Activated CD8-positive, alpha-beta T cell treated with anti-CD3 and anti-CD28 coated beads for 36 hours (primary cell): ENCODE data around the gene KCNA4. TPM values are rescaled to one million over a fixed set of nuclear protein-coding genes. Genes with fewer than 3 reads are reported as not detected.
"Not testable (repeated sequence)": the region's sequence is repeated elsewhere in the genome, so short reads cannot be mapped to it uniquely, and the experiment has no call there.

Experiments used
- ATAC-seq: fragments of 200-7000 bp; cut with Tn5 transposase; one replicate; pipeline ENCODE4 v1.10.0; 2021; ENCODE audit warnings: mild to moderate bottlenecking, moderate library complexity
- CTCF ChIA-PET: fragments of 350-600 bp; sonication (Branson Sonifier 250); formaldehyde crosslinking; loops from one replicate; lab custom pipeline; 2021; ENCODE audit warnings: antibody characterized with exemption; lab: Charles Lee
- POLR2A ChIA-PET: fragments of 350-600 bp; sonication (Branson Sonifier 250); formaldehyde crosslinking; loops from one replicate; lab custom pipeline; 2021; ENCODE audit warnings: antibody characterized with exemption; lab: Charles Lee
- DNase-seq: peaks from one replicate; pipeline ENCODE4 v3.0.0-alpha.2; 2020
- H3K27ac Mint-ChIP-seq: one replicate; pipeline ENCODE4 v1.8.0; 2021; ENCODE audit warnings: mild to moderate bottlenecking, mixed read lengths
- H3K27me3 Mint-ChIP-seq: one replicate; pipeline ENCODE4 v1.8.0; 2021; ENCODE audit warnings: mixed read lengths
- H3K36me3 Mint-ChIP-seq: one replicate; pipeline ENCODE4 v1.8.0; 2021; ENCODE audit warnings: low read depth, mixed read lengths
- H3K4me1 Mint-ChIP-seq: one replicate; pipeline ENCODE4 v1.8.0; 2021; ENCODE audit warnings: low read depth, mixed read lengths
- H3K4me3 Mint-ChIP-seq: one replicate; pipeline ENCODE4 v1.8.0; 2021; ENCODE audit warnings: mild to moderate bottlenecking, moderate library complexity, mixed read lengths
- H3K9me3 Mint-ChIP-seq: one replicate; pipeline ENCODE4 v1.8.0; 2021; ENCODE audit warnings: mixed read lengths
- CTCF ChIP-seq: fragments of 200-600 bp; IDR thresholded peaks from one replicate; pipeline ENCODE4 v1.8.0; 2022; ENCODE audit warnings: antibody characterized with exemption, mild to moderate bottlenecking
- intact Hi-C: fragments of 100-400 bp; cut with micrococcal nuclease; formaldehyde crosslinking; loops from one replicate; pipeline ENCODE4 v1.10.0; 2022
- total RNA-seq, 2 experiments: library from RNA; stranded (reverse); gene quantifications; one replicate each; pipeline ENCODE4 v1.2.3, GENCODE V29; 2021

KCNA4 gene
- total RNA-seq, 2 experiments from 2014 or later: not detected

GRCh38 chr11:29996016-29996415 lies 20.8 kb downstream of the KCNA4 start:
- Mint-ChIP-seq H3K4me3 (no peak overlapping the region), H3K4me1 (no peaks in the 10 kb centered on the region), H3K36me3 (no peaks in the 10 kb centered on the region), H3K27ac (no peak overlapping the region), H3K27me3 (no peaks in the 10 kb centered on the region), H3K9me3 (no peaks in the 10 kb centered on the region)
- ATAC-seq: no peak
- ChIA-PET CTCF (no interaction called here), POLR2A (no interaction called here)
- intact Hi-C loops: no loop called here
- no peak for DNase-seq
- TF ChIP-seq CTCF: no peak

GRCh38 chr11:29989174-29989970 lies 27.5 kb downstream of the KCNA4 start:
- TF ChIP-seq CTCF: no peak
- peaks cover 2% of the 10 kb centered on the region for H3K9me3 Mint-ChIP-seq
- H3K36me3 Mint-ChIP-seq: no peaks in the 10 kb centered on the region
- ATAC-seq: no peak
- intact Hi-C loops: no loop called here
- POLR2A ChIA-PET: no interaction called here
- no peak for DNase-seq
- H3K4me1 Mint-ChIP-seq: no peaks in the 10 kb centered on the region
- no peaks in the 10 kb centered on the region for H3K27me3 Mint-ChIP-seq
- CTCF ChIA-PET: no interaction called here
- no peak overlapping the region for H3K27ac Mint-ChIP-seq
- H3K4me3 Mint-ChIP-seq: no peak overlapping the region

GRCh38 chr11:29985248-29985647 lies 31.6 kb downstream of the KCNA4 start:
- intact Hi-C loops: no loop called here
- ATAC-seq: no peak
- H3K4me3 Mint-ChIP-seq: no peak overlapping the region
- TF ChIP-seq CTCF: no peak
- CTCF ChIA-PET: no interaction called here
- H3K36me3 Mint-ChIP-seq: no peaks in the 10 kb centered on the region
- DNase-seq: no peak
- no peak overlapping the region for H3K27ac Mint-ChIP-seq
- peaks cover 2% of the 10 kb centered on the region for H3K9me3 Mint-ChIP-seq
- POLR2A ChIA-PET: no interaction called here
- H3K27me3 Mint-ChIP-seq: no peaks in the 10 kb centered on the region
- no peaks in the 10 kb centered on the region for H3K4me1 Mint-ChIP-seq

GRCh38 chr11:29984544-29984943 lies 32.3 kb downstream of the KCNA4 start:
- Mint-ChIP-seq H3K27me3 (no peaks in the 10 kb centered on the region), H3K4me3 (no peak overlapping the region), H3K27ac (no peak overlapping the region), H3K36me3 (no peaks in the 10 kb centered on the region), H3K9me3 (peaks cover 2% of the 10 kb centered on the region), H3K4me1 (no peaks in the 10 kb centered on the region)
- ATAC-seq (no peak), DNase-seq (no peak)
- intact Hi-C loops: no loop called here
- POLR2A ChIA-PET: no interaction called here
- no peak for TF ChIP-seq CTCF
- CTCF ChIA-PET: no interaction called here

- peaks cover 3% of the 10 kb centered on the region for H3K9me3 Mint-ChIP-seq
- CTCF ChIA-PET: no interaction called here
Observed at GRCh38 chr11:29978549-29978948, 38.3 kb downstream of the KCNA4 start.

GRCh38 chr11:29975580-29975979 lies 41.2 kb downstream of the KCNA4 start:
- not testable (repeated sequence) for H3K4me1 Mint-ChIP-seq

More at GRCh38 chr11:29978549-29978948, 38.3 kb downstream of the KCNA4 start:
- Mint-ChIP-seq H3K4me1 (no peaks in the 10 kb centered on the region), H3K27me3 (no peaks in the 10 kb centered on the region), H3K36me3 (no peaks in the 10 kb centered on the region), H3K27ac (no peak overlapping the region), H3K4me3 (no peak overlapping the region)
- POLR2A ChIA-PET: no interaction called here
- ATAC-seq (no peak), DNase-seq (no peak)
- no peak for TF ChIP-seq CTCF
- intact Hi-C loops: no loop called here

More at GRCh38 chr11:29975580-29975979, 41.2 kb downstream of the KCNA4 start:
- ATAC-seq, H3K27ac Mint-ChIP-seq, DNase-seq, H3K27me3 Mint-ChIP-seq, H3K4me3 Mint-ChIP-seq, intact Hi-C loops, H3K36me3 Mint-ChIP-seq, H3K9me3 Mint-ChIP-seq, POLR2A ChIA-PET, CTCF ChIA-PET: not testable (repeated sequence)
